IPS-18c (cell line): ENCODE measurements around the gene MGLL.

Source experiments
- H3K4me3 ChIP-seq: 2 replicates; pipeline ENCODE4 v1.7.0; 2013; ENCODE audit warnings: low read depth, mild to moderate bottlenecking, low read length, moderate library complexity; ENCODE audit not compliant: insufficient read depth
- H3K9me3 ChIP-seq: one replicate; pipeline ENCODE4 v1.6.1; 2013; ENCODE audit warnings: mild to moderate bottlenecking, low read length, moderate library complexity; ENCODE audit not compliant: control insufficient read depth, insufficient read depth

The MGLL gene

GRCh38 chr3:127646501-127647046 is 175.7 kb downstream of the MGLL start:
- H3K4me3 ChIP-seq, result no peak overlapping the region
- H3K9me3 ChIP-seq, result no peaks in the 10 kb centered on the region

- H3K9me3 ChIP-seq, result no peaks in the 10 kb centered on the region
- no peak overlapping the region for H3K4me3 ChIP-seq
These were observed 176.8 kb downstream of the MGLL start for GRCh38 chr3:127645371-127646015.

GRCh38 chr3:127644641-127645370 is 177.5 kb downstream of the MGLL start:
- Histone ChIP-seq H3K4me3 (no peak overlapping the region), H3K9me3 (no peaks in the 10 kb centered on the region)

GRCh38 chr3:127640042-127640355 is 182.3 kb downstream of the MGLL start:
- Histone ChIP-seq H3K9me3 (no peaks in the 10 kb centered on the region), H3K4me3 (no peak overlapping the region)

- Histone ChIP-seq H3K4me3 (no peak overlapping the region), H3K9me3 (no peaks in the 10 kb centered on the region)
These were observed 182.9 kb downstream of the MGLL start for GRCh38 chr3:127639173-127640041.
